ENCODE results near the gene RPS28. TPM values are rescaled to one million over a fixed set of nuclear protein-coding genes. Genes with fewer than 3 reads are reported as not detected.

Gene RPS28
- polyA plus RNA-seq, 1 donor (not counting 4 experiments of a cell fraction or from before 2014, with no cell fraction given): 960 TPM

GRCh38 chr19:8319807-8320520, 1.3 kb upstream of the RPS28 start:
- Histone ChIP-seq H3K27ac (ENCODE audit: control insufficient read depth, insufficient read depth, low read length) (peak overlapping the region; percentile 84), H3K4me1 (ENCODE audit: control insufficient read depth, extremely low read depth, insufficient read depth, low read length) (peaks cover 16% of the 10 kb centered on the region), H3K4me2 (ENCODE audit: control insufficient read depth, extremely low read depth, insufficient read depth, low read depth, low read length) (peak overlapping the region; percentile 86), H2AFZ (ENCODE audit: control insufficient read depth, low read length) (no peak overlapping the region), H3K9me1 (ENCODE audit: control insufficient read depth, extremely low read depth, insufficient read depth, low read length) (no peaks in the 10 kb centered on the region), H3K9me3 (ENCODE audit: control insufficient read depth, low read depth, low read length) (no peaks in the 10 kb centered on the region), H3K9ac (ENCODE audit: control insufficient read depth, extremely low read depth, insufficient read depth, low read length) (peak overlapping the region; percentile 99), H4K20me1 (ENCODE audit: control insufficient read depth, extremely low read depth, insufficient read depth, low read length) (peaks cover 10% of the 10 kb centered on the region), H3K79me2 (ENCODE audit: control insufficient read depth, insufficient read depth, low read length) (peaks cover 39% of the 10 kb centered on the region), H3K36me3 (ENCODE audit: control insufficient read depth in 2 of 2, extremely low read depth in 1 of 2, insufficient read depth in 2 of 2, low read length in 2 of 2) (peaks cover 15 to 25% of the 10 kb centered on the region in 2 experiments), H3K27me3 (ENCODE audit: control insufficient read depth, extremely low read depth, insufficient read depth, low read length) (no peaks in the 10 kb centered on the region), H3K4me3 (ENCODE audit: control insufficient read depth in 2 of 3, extremely low read depth in 1 of 3, insufficient read depth in 2 of 3, low read depth in 1 of 3, low read length in 3 of 3) (peak overlapping the region; percentile 83 to 97 (median 90))
- no peak for TF ChIP-seq EZH2 (IDR thresholded peaks at IDR 0.05; ENCODE audit: low read length)
- TF ChIP-seq CTCF (optimal IDR thresholded peaks at IDR 0.05 in 1 of 3, IDR thresholded peaks at IDR 0.05 in 1 of 3, conservative IDR thresholded peaks at IDR 0.05 in 1 of 3; ENCODE audit: extremely low read depth in 1 of 3, insufficient read depth in 2 of 3, low read length in 3 of 3): no peak
- DNase-seq (ENCODE audit: low read depth, low spot score): no peak
- no peak for FAIRE-seq
- dilution Hi-C loops (cut with MboI; ENCODE audit: extremely low pct_ligation_motif_present, low sequenced_read_pairs): no loop called here

GRCh38 chr19:8320564-8321066, 681 bp upstream of the RPS28 start:
- H3K79me2 ChIP-seq (ENCODE audit: control insufficient read depth, insufficient read depth, low read length): peaks cover 39% of the 10 kb centered on the region
- peak overlapping the region; percentile 86 for H3K4me2 ChIP-seq (ENCODE audit: control insufficient read depth, extremely low read depth, insufficient read depth, low read depth, low read length)
- peaks cover 16% of the 10 kb centered on the region for H3K4me1 ChIP-seq (ENCODE audit: control insufficient read depth, extremely low read depth, insufficient read depth, low read length)
- H3K9me1 ChIP-seq (ENCODE audit: control insufficient read depth, extremely low read depth, insufficient read depth, low read length): no peaks in the 10 kb centered on the region
- dilution Hi-C loops (cut with MboI; ENCODE audit: extremely low pct_ligation_motif_present, low sequenced_read_pairs): no loop called here
- H3K9me3 ChIP-seq (ENCODE audit: control insufficient read depth, low read depth, low read length): no peaks in the 10 kb centered on the region
- H4K20me1 ChIP-seq (ENCODE audit: control insufficient read depth, extremely low read depth, insufficient read depth, low read length): peaks cover 10% of the 10 kb centered on the region
- H2AFZ ChIP-seq (ENCODE audit: control insufficient read depth, low read length): peak overlapping the region; percentile 77
- no peaks in the 10 kb centered on the region for H3K27me3 ChIP-seq (ENCODE audit: control insufficient read depth, extremely low read depth, insufficient read depth, low read length)
- FAIRE-seq (no peak), DNase-seq (ENCODE audit: low read depth, low spot score) (no peak)
- peak overlapping the region; percentile 83 to 97 (median 90) for H3K4me3 ChIP-seq (ENCODE audit: control insufficient read depth in 2 of 3, extremely low read depth in 1 of 3, insufficient read depth in 2 of 3, low read depth in 1 of 3, low read length in 3 of 3)
- no peak for TF ChIP-seq EZH2 (IDR thresholded peaks at IDR 0.05; ENCODE audit: low read length)
- TF ChIP-seq CTCF (optimal IDR thresholded peaks at IDR 0.05 in 1 of 3, IDR thresholded peaks at IDR 0.05 in 1 of 3, conservative IDR thresholded peaks at IDR 0.05 in 1 of 3; ENCODE audit: extremely low read depth in 1 of 3, insufficient read depth in 2 of 3, low read length in 3 of 3): no peak
- H3K9ac ChIP-seq (ENCODE audit: control insufficient read depth, extremely low read depth, insufficient read depth, low read length): peak overlapping the region; percentile 99
- peak overlapping the region; percentile 84 for H3K27ac ChIP-seq (ENCODE audit: control insufficient read depth, insufficient read depth, low read length)
- peaks cover 10 to 25% of the 10 kb centered on the region in 2 experiments for H3K36me3 ChIP-seq (ENCODE audit: control insufficient read depth in 2 of 2, extremely low read depth in 1 of 2, insufficient read depth in 2 of 2, low read length in 2 of 2)
